ENCODE data around the gene MOB1A. TPM values are rescaled to one million over a fixed set of nuclear protein-coding genes. Genes with fewer than 3 reads are reported as not detected.
A peak's percentile ranks its signal among the peaks of the same experiment; 100 is the strongest.

MOB1A gene
- total and polyA plus RNA-seq, 2 of the 8 experiments (the other 6 are each of a cell fraction or from before 2014, with no cell fraction given), result 21.6 to 91.7 TPM

GRCh38 chr2:74142340-74142739, 36.3 kb downstream of the MOB1A start (continued):
- TF ChIP-seq ATF2 (IDR thresholded peaks at IDR 0.05; ENCODE audit: low read length) (no peak), RAD21 (IDR thresholded peaks at IDR 0.05 in 1 of 2, conservative IDR thresholded peaks at IDR 0.05 in 1 of 2; ENCODE audit: low read depth in 2 of 2, low read length in 2 of 2) (peak; percentile 48 to 64), SIN3A (conservative IDR thresholded peaks at IDR 0.05 in 1 of 2, IDR thresholded peaks at IDR 0.05 in 1 of 2; ENCODE audit: low read depth in 1 of 2, low read length in 2 of 2) (peak in 1 of 2 experiments; percentile 43; a peak in 1 of 4 replicates), BRCA1 (IDR thresholded peaks at IDR 0.05; ENCODE audit: low read depth, low read length) (no peak), CREB1 (IDR thresholded peaks at IDR 0.05) (no peak), KDM1A (IDR thresholded peaks at IDR 0.05; ENCODE audit: borderline replicate concordance, low read length) (no peak), CHD7 (IDR thresholded peaks at IDR 0.05; ENCODE audit: insufficient replicate concordance, low read length) (no peak), KDM5A (IDR thresholded peaks at IDR 0.05; ENCODE audit: low read length) (no peak)

Data from H1 (cell line).